Coronary artery (tissue), 2 donors: ENCODE data around the gene GVQW3.

Experiments
- DNase-seq: peaks from one replicate; pipeline ENCODE4 v3.0.0-alpha.2; 2017; ENCODE audit warnings: low spot score
- H3K27ac ChIP-seq, 2 donors: fragments of 200-600 bp; sonication (generic); one replicate each; pipeline ENCODE4 v1.5.1; 2016 to 2019
- H3K4me3 ChIP-seq: fragments of 200-600 bp; sonication (generic); 2 replicates; pipeline ENCODE4 v1.5.1; 2016; ENCODE audit warnings: mild to moderate bottlenecking, moderate library complexity
- TF ChIP-seq, protein P1 (sequence below): fragments of 200-600 bp; sonication (generic); IDR thresholded peaks from one replicate; pipeline ENCODE4 v1.5.1; 2019; ENCODE audit warnings: antibody characterized with exemption

Gene GVQW3

DNA sequence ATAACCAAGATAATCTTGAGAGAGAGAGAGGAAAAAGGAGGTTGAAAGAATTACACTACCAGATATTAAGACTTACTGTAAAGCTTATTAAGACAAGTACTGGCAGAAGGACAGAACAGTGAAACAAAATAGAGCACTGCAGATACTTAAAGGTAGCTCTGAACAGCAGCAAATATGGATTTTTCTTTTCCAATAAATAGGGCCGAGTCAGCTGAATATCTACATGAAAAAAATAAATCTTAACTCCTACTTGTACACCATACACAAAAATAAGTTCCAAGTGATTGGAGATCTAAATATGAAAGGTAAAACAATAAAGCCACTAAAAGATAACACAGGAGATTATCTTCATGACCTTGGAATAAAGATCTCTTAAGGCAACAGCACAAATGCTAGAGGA lies 12.6 kb upstream of the GVQW3 start:
- Histone ChIP-seq H3K4me3 (no peak overlapping the region), H3K27ac (no peak overlapping the region)
- DNase-seq = no peak
- TF ChIP-seq, protein P1, sequence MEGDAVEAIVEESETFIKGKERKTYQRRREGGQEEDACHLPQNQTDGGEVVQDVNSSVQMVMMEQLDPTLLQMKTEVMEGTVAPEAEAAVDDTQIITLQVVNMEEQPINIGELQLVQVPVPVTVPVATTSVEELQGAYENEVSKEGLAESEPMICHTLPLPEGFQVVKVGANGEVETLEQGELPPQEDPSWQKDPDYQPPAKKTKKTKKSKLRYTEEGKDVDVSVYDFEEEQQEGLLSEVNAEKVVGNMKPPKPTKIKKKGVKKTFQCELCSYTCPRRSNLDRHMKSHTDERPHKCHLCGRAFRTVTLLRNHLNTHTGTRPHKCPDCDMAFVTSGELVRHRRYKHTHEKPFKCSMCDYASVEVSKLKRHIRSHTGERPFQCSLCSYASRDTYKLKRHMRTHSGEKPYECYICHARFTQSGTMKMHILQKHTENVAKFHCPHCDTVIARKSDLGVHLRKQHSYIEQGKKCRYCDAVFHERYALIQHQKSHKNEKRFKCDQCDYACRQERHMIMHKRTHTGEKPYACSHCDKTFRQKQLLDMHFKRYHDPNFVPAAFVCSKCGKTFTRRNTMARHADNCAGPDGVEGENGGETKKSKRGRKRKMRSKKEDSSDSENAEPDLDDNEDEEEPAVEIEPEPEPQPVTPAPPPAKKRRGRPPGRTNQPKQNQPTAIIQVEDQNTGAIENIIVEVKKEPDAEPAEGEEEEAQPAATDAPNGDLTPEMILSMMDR = no peak

DNA sequence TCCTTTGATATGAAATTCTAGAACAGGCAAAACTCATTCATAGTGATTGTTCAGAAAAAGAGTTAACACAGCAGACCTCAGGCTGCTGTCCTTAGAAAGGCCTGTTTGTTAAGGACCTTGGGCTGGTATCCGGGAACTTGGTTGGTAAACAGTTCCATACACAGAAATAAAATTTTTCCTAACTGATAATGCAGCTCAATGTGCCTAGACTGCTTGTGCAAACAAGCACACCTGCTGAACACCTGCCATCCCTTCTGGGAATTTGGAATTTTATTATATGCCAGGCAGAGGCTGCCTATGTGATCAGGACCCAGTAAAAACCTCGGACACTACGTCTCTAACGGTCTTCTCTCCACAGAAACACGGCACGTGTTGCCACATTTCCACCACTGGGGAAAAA lies 11.7 kb upstream of the GVQW3 start:
- Histone ChIP-seq H3K27ac (no peak overlapping the region), H3K4me3 (no peak overlapping the region)
- no peak for DNase-seq
- TF ChIP-seq, protein P1 = no peak

DNA sequence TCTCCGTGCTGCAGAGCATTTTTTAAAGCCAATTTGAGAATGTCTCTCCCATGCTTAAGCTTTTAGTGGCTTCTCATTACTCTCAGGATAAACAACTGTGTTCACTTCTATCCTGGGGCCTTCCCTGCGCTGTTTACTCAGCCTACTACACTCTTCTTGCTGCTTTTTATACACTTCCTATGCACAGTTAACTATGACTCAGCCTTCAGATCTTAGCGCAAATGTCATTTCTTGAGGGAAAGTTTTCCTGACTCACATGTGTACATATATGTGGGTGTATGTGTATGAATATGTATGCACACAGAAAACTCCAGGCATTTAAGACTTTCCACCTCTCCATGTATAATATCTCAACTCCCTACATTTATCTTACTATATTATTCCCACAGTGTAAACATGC lies 10.0 kb upstream of the GVQW3 start:
- Histone ChIP-seq H3K27ac (no peak overlapping the region), H3K4me3 (no peak overlapping the region)
- TF ChIP-seq, protein P1 = no peak
- DNase-seq = no peak

DNA sequence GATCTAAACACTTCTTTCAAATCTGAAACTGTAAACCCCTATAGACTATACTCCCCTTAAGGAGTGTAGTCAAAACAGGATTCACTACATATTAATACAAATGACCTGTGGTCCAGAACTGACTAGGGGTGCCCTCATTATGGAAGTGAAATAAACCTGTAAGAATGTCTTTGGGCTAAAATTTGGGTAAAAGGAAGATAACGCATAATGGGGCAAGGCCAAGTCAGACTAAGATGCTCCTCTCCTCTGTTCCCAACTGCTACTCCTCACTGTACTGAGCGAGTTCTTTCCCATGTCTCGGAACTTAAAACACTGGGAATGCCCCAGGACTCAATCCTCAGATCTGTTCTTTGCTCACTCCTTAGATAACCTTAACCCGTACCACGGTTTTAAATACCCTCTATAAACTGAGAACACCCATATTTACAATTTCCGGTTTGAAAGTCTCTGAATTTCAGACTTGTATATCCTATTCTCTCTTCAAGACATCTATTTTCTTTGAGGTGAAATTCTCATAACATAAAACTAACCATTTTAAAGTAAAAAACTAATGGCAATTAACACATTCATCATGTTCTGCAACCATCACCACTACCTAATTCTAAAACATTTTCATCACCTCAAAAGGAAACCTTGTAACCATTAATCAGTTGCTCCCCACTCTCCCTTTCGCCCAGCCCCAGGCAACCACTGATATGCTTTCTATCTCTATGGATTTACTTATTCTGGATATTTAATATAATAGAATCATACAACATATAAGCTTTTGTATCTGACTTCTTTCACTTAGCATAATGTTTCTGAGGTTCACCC lies 4.2 kb upstream of the GVQW3 start:
- TF ChIP-seq, protein P1 = no peak
- Histone ChIP-seq H3K4me3 (no peak overlapping the region), H3K27ac (no peak overlapping the region)
- DNase-seq = no peak

DNA sequence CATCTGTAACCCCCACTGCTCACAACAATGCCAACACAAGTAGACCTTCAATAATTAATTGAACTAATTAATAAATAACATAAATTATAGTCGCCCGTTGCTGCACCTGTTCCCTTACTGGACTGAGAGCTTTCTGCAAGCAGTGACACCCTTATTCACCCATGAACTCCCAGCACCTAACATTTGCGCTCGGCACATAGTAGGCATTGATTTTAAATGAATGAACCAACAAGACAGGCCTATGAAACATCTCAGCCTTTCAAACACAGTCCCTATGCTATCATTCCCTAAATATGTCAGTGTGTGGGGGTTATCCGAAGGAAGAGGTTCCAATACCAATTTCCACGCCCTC lies 1.3 kb upstream of the GVQW3 start:
- no peak for DNase-seq
- H3K4me3 ChIP-seq = peak overlapping the region; percentile 91
- TF ChIP-seq, protein P1 = no peak
- H3K27ac ChIP-seq = no peak overlapping the region

DNA sequence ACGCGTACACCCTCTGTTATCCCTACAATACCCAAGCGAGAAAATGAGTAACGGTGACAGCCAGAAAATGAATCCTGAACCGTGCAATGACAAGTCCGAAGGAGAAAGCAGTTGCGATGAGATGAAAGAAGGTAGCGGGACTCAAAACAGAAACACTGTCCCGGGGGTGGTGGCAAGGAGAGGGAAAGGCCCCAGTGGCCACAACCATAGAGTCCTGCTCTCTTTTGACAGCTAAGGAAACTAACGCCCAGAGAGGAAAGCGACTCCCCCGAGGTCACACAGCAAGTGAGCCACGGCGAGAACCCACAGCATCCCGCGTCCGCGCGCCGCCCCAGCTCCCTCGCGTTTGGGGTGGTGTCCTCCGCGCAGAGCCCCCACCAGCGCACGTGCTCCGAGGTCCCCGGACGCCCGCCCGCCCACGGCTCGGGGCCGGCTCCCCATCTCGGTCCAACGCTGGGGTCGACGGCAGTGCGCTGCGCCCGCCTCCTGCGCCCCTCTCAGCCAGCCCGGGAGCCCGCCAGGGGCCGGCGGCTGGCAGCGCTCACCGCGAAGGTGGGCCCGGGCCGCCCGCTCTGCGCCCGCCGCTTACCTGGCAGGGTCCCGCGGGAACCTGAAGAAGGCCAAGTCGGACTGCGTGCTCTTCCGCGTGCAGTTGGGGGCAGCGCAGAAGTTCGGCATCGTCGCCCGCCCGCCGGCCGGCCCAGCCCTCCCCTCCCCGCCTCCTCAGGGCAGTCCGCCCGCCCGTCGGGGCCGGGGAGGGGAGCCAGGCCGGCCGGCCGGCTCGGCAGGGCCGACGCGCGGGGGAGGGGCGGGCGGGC lies 755 bp upstream of the GVQW3 start:
- DNase-seq = peak; percentile 78
- TF ChIP-seq, protein P1 = no peak

More for the DNA sequence above, 755 bp upstream of the GVQW3 start:
- H3K27ac ChIP-seq = peak overlapping the region; percentile 68 to 90
- peak overlapping the region; percentile 91 for H3K4me3 ChIP-seq
